H1 (cell line): Measurements from ENCODE around the gene MORC3. TPM values are rescaled to one million over a fixed set of nuclear protein-coding genes. Genes with fewer than 3 reads are reported as not detected.

ENCODE experiments used
- CBX5 ChIP-seq: fragments of 300-800, 300-1000 bp; sonication (generic); IDR thresholded peaks from 2 replicates; pipeline ENCODE4 v1.7.1; 2016; ENCODE audit warnings: antibody characterized with exemption, low read length, low read depth
- GTF2F1 ChIP-seq: IDR thresholded peaks from 2 replicates; pipeline ENCODE4 v1.6.1; 2012; ENCODE audit warnings: low read depth, low read length, improper control_type of control experiment, borderline replicate concordance
- JUN ChIP-seq: IDR thresholded peaks from 2 replicates; pipeline ENCODE4 v1.6.1; 2011; ENCODE audit warnings: low read depth, mild to moderate bottlenecking, improper control_type of control experiment, low read length
- polyA plus RNA-seq, 7 experiments: library from polyadenylated mRNA; depleted of rRNA in 3 of 7; stranded (reverse) in 5 of 7; unstranded in 2 of 7; fragments of >200 nt in 5 of 7; fragments of 200-250 nt in 2 of 7; gene quantifications; 1 replicate in 5 of 7; 2 replicates in 1 of 7; 4 replicates in 1 of 7; pipeline versions ENCODE4 v1.2.1 to v1.2.3, GENCODE V29; 2011 to 2013; ENCODE audit warnings: missing spikeins in 2 of 7, mixed read lengths in 2 of 7
- total RNA-seq: library from RNA; stranded (reverse); fragmentation: NEBNext Ultra II Directional; extraction: Animal tissue kit (Norgen Biotek cat#: 25700); gene quantifications from 2 replicates; pipeline ENCODE4 v1.2.1, GENCODE V29; 2021

Gene MORC3
- total and polyA plus RNA-seq, 2 of the 8 experiments (the other 6 are each of a cell fraction or from before 2014, with no cell fraction given): 5.0 to 20.4 TPM

- no peak for TF ChIP-seq GTF2F1
- no peak for TF ChIP-seq JUN
- no peak for TF ChIP-seq CBX5
Measured at GRCh38 chr21:36350282-36350910, 30.4 kb downstream of the MORC3 start (continued).
